ENCODE measurements around the gene NDUFS8.

The NDUFS8 gene

DNA sequence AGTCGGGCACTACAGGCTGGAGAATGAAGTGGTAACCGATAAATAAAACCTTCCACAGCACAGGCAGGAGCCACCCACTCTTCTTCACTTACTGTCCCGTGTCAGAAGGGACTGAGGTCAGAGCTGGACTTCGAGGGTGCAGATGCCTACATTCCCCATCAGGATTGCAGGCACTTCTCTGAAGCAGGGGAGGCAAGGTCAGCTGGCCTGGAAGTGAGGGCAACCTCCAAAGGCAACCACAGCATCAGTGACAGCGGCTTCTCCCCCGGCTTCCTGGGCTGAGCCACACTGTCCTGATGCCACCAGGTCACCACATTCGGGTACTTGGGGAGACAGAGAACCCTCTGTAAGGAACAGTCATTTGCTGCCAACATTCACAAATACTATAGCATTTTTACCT is 31.0 kb downstream of the NDUFS8 start:
- Mint-ChIP-seq H3K4me1 (ENCODE audit: low read depth in 2 of 2) (no peaks in the 10 kb centered on the region), H3K4me3 (no peak overlapping the region), H3K36me3 (ENCODE audit: insufficient read depth) (no peaks in the 10 kb centered on the region), H3K27me3 (no peaks in the 10 kb centered on the region), H3K9me3 (no peaks in the 10 kb centered on the region), H3K27ac (no peak overlapping the region)
- DNase-seq: no peak
- ATAC-seq (replicated peaks): no peak

DNA sequence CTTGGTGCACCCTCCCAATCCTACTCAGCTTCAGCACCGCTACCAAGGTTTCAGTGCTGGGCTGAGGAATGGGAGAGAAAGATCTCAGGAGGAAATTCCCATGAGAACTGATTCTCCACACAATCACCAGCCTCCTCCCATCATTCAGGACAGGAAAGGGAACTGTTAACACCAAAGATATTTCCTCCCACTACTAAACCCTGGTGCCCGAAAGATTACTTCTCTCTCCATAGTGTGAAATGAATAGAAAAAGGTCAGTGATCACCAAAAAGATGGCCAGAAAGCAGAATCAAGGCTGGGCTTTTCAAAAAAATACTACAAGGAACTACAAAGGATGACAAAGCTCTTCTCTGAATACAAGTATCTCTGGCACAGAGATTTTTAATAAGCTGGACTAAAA is 34.4 kb downstream of the NDUFS8 start:
- no peaks in the 10 kb centered on the region for H3K36me3 Mint-ChIP-seq (ENCODE audit: insufficient read depth)

DNA sequence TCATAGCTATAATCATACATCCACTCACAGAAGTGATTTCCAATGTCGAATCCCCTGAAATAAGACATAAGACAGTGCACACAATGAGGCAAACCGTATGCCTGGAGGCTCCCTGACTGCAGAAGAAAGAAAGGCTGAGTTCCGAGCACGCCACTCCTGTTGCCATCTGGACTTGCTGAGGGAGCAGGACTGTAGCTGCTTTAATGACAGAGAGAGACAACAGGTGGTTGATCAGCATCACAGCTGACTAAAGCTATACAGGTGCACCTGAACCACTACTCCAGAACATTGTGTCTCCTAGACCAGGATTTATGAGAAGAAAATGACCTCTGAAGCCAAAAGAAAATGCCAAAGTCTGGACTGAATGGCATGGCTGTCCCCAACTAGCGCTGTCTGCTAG is 35.4 kb downstream of the NDUFS8 start:
- no peak for DNase-seq
- no peaks in the 10 kb centered on the region for H3K4me1 Mint-ChIP-seq (ENCODE audit: low read depth in 2 of 2)
- H3K27me3 Mint-ChIP-seq: no peaks in the 10 kb centered on the region
- no peaks in the 10 kb centered on the region for H3K36me3 Mint-ChIP-seq (ENCODE audit: insufficient read depth)
- no peak overlapping the region for H3K4me3 Mint-ChIP-seq
- no peak overlapping the region for H3K27ac Mint-ChIP-seq
- no peak for ATAC-seq (replicated peaks)
- H3K9me3 Mint-ChIP-seq: no peaks in the 10 kb centered on the region

More for the DNA sequence above, 34.4 kb downstream of the NDUFS8 start:
- Mint-ChIP-seq H3K27ac (no peak overlapping the region), H3K27me3 (no peaks in the 10 kb centered on the region), H3K9me3 (no peaks in the 10 kb centered on the region), H3K4me1 (ENCODE audit: low read depth in 2 of 2) (no peaks in the 10 kb centered on the region), H3K4me3 (no peak overlapping the region)
- ATAC-seq (replicated peaks) (no peak), DNase-seq (no peak)

DNA sequence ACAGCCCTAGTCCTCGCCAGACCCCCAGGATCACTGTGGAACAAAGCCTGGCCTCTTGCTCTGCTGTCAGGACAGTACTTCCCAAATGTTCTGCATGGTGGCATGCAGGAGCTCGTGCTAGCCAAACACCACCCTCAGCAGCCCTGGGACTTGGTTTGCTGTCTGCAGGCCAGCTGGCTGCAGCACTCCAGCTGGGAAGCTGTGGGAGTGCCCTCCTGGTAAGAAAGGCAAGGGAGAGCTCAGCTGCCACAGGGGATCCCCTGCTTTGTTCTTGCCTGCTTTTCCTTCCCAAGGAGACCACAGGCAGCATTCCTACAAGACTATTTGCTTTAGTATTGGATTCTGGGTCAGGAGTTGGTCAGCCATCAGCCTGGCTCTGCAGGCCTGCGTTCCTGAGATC is 36.3 kb downstream of the NDUFS8 start:
- Mint-ChIP-seq H3K4me3 (no peak overlapping the region), H3K9me3 (no peaks in the 10 kb centered on the region), H3K36me3 (ENCODE audit: insufficient read depth) (no peaks in the 10 kb centered on the region), H3K27me3 (no peaks in the 10 kb centered on the region), H3K27ac (no peak overlapping the region), H3K4me1 (ENCODE audit: low read depth in 2 of 2) (no peaks in the 10 kb centered on the region)
- no peak for DNase-seq
- ATAC-seq (replicated peaks): no peak

DNA sequence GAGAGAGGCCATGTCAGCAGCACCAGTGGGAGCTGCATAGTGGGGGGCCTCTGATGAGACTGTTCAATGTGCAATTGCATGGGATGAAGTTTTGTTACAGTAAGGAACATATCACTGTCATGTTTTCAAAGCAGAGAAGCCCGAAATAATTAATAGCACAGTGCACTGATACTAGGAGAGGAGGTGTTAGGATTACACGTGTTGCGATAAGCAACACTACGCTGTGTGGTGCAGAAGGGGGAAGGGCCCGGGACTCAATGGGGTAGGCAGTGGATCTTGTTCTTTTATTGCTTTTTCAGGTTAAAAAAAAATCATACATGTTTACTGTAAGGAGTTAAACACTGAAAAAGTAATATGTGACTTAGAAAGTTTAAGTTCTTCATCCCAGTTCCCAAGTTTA is 37.5 kb downstream of the NDUFS8 start:
- Mint-ChIP-seq H3K27ac (no peak overlapping the region), H3K4me3 (no peak overlapping the region), H3K36me3 (ENCODE audit: insufficient read depth) (no peaks in the 10 kb centered on the region), H3K4me1 (ENCODE audit: low read depth in 2 of 2) (no peaks in the 10 kb centered on the region), H3K27me3 (no peaks in the 10 kb centered on the region), H3K9me3 (no peaks in the 10 kb centered on the region)
- no peak for ATAC-seq (replicated peaks)
- no peak for DNase-seq

DNA sequence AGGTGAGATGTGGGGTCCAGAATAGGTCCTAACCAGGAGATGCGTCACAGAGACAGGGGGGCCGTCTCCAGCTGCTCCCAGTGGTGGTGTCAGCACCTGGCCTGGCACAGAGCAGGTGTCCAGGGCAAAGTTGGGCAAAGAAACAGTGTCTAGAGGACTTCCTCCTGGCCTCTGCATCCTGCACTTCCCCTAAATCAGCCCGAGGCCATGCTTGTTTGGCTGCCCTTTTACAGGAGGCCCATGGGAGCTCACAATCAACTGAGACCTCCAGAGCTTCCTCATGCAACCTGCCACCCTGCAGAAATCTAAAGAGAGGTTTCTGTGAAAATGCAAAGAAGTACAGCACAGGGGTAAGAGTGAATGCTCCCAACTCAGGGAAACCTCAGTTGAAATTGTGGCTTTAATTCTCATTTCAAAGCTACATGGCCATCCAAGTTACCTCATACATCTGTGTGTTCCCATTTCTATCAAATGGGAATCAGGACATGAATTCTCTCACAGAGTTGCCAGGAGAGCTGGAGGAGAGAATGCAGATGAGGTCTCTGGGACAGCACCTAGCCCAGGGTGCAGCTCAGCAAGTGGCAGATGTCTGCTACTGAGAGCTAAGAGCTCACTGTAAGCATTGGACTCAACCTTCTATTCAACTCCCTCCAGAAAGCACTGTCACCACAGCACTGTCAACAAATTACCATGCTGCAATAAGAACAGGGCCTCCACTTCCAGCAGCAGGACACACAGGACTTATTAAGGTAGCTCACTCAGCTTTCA is 41.0 kb downstream of the NDUFS8 start:
- no peaks in the 10 kb centered on the region for H3K4me1 Mint-ChIP-seq (ENCODE audit: low read depth in 2 of 2)
- no peak overlapping the region for H3K27ac Mint-ChIP-seq
- ATAC-seq (replicated peaks): no peak
- H3K4me3 Mint-ChIP-seq: no peak overlapping the region
- H3K36me3 Mint-ChIP-seq (ENCODE audit: insufficient read depth): no peaks in the 10 kb centered on the region
- no peak for DNase-seq
- H3K27me3 Mint-ChIP-seq: no peaks in the 10 kb centered on the region
- H3K9me3 Mint-ChIP-seq: no peaks in the 10 kb centered on the region

DNA sequence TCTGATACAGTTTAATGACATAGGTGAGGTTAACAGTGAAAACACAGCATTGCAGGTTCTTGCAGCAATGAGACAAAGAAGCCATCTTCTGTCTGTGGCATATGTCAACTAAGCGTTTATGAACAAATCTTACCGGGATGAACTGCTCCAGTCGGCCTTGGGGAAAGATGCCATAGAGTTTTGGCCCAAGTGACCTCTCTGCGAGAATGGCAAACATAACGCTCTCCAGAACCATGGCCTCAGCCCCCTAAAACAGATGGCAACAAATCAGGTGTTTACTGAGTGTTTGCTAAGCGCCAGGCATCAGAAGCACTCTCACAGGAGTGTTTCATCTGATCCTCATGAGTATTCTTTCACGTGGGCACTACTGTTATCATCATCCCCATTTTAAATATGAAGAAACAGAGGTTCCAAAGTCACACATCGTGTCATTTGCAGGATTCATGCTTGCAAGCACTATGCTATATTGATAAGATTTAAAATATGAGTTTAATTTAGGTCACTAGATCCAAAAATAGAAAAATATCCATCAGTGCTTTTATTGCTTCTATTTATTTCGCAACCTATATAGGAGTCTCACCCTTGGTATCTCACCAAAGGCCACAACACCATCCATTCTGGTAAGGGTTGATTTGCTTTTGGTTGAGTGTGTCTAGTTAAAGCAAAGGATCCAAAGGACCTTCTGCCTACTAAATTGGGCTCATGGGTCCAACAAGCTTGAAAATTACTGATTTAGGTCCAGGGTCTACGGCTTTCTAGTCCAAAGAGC is 44.3 kb downstream of the NDUFS8 start:
- H3K4me1 Mint-ChIP-seq (ENCODE audit: low read depth in 2 of 2): peaks cover 0 to 1% of the 10 kb centered on the region in 2 donors
- no peak for DNase-seq
- peak overlapping the region in 1 of 2 donors; percentile 7 for H3K27ac Mint-ChIP-seq
- H3K36me3 Mint-ChIP-seq (ENCODE audit: insufficient read depth): peaks cover 5% of the 10 kb centered on the region
- no peak overlapping the region for H3K4me3 Mint-ChIP-seq
- ATAC-seq (replicated peaks): no peak
- H3K27me3 Mint-ChIP-seq: no peaks in the 10 kb centered on the region
- no peaks in the 10 kb centered on the region for H3K9me3 Mint-ChIP-seq

DNA sequence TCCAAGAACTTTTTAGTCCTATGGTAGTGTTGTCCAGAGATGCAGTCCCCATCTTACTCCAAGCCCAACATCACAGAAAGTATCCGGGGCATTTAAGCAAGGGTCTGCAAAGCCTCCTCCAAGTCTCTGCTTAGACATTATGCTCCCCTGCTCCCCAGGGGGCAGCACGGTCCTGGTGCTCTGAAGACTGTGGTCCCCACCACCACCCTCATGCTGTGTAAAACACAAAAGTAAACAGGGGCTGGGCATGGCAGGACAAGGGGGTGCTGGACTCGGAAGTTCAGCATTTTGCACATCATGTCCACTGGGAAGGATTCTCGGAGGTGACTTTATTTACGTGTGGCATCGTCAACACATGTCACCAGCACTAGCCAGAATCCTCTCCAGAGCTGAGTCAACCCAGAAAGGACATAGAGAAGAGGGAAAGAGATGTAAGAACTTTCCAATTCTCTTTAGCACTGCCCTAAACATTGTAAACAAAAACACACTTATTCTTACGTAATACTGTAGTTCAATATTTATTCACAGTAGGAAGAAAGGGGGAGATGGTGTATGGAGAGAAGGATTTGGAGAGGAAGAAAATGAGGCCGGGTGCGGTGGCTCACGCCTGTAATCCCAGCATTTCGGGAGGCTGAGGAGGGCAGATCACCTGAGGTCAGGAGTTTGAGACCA is 46.0 kb downstream of the NDUFS8 start:
- no peak for ATAC-seq (replicated peaks)
- peaks cover 0 to 1% of the 10 kb centered on the region in 2 donors for H3K4me1 Mint-ChIP-seq (ENCODE audit: low read depth in 2 of 2)
- no peak overlapping the region for H3K4me3 Mint-ChIP-seq

DNA sequence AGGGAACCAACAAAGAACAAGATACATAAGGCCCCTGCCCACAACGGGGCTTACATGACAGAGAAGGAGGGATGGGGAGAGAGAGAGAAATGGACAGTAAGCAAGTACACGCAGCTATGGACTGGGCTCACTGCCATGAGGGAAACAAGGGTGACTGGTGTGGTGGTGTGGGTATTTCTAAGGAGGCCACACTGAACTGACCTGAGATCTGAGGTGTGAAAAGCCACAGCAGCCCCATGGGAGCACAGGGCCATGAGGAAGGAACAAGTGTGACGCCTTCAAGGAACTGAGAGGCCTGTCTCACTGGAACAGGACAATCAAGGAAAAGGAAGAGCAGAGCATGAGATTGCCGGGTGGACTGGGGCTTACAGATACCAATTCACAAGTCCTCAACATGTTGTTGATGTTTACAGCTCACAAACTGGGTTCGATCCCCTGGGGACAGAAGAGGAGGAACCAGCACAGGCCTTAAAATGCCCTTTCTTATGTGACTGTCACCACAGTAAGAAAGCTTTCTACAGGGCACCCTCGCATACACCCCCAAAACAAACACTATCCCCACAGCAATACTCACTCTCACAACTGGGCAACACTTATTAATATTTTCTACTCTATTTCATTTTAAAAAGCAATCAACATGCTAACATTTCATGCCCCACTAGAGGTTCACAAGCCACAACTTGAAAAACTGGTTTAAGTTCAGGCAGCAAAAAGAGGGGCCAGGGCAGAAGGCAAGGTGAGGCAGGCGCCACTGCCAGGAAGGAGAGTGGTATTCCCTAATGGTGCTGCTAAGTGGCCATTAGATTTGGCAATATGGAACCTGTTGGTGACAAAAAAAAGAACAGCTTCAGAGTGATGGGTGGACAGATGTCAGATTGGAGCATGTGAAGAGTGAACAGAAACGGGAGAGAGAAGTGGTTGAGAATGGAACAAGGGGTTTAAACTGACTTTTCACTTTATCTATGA is 47.4 kb downstream of the NDUFS8 start:
- peaks cover 9% of the 10 kb centered on the region for H3K36me3 Mint-ChIP-seq (ENCODE audit: insufficient read depth)
- ATAC-seq (replicated peaks) (no peak), DNase-seq (no peak)
- H3K4me3 Mint-ChIP-seq: no peak overlapping the region
- H3K9me3 Mint-ChIP-seq: no peaks in the 10 kb centered on the region
- no peaks in the 10 kb centered on the region for H3K27me3 Mint-ChIP-seq
- peaks cover 0 to 1% of the 10 kb centered on the region in 2 donors for H3K4me1 Mint-ChIP-seq (ENCODE audit: low read depth in 2 of 2)
- H3K27ac Mint-ChIP-seq: no peak overlapping the region

More for the DNA sequence above, 46.0 kb downstream of the NDUFS8 start:
- H3K27ac Mint-ChIP-seq: peak overlapping the region in 1 of 2 donors; percentile 19
- H3K27me3 Mint-ChIP-seq: no peaks in the 10 kb centered on the region
- H3K36me3 Mint-ChIP-seq (ENCODE audit: insufficient read depth): peaks cover 9% of the 10 kb centered on the region
- no peak for DNase-seq
- no peaks in the 10 kb centered on the region for H3K9me3 Mint-ChIP-seq

DNA sequence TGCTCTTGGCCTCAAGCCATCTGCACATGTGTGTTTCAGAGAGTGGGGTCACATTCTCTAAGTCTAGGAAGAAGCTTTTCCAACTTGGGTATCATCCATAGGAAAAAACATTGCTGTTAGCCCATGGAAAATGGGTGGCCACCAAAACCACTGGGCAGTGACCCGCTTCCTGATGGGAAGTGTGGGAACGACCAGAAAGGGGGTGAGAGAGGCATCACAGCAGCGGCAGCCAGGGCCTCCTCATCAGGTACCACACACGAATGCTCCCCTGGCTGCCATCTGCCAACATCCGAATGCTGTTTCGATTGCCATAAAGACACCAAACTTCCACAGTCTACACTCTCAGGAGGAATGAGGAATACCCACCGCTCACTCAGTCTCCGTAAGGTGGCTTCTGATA is 50.4 kb downstream of the NDUFS8 start:
- Mint-ChIP-seq H3K36me3 (ENCODE audit: insufficient read depth) (peaks cover 9% of the 10 kb centered on the region), H3K4me1 (ENCODE audit: low read depth in 2 of 2) (peaks cover 0 to 1% of the 10 kb centered on the region in 2 donors), H3K4me3 (no peak overlapping the region), H3K9me3 (no peaks in the 10 kb centered on the region), H3K27ac (no peak overlapping the region), H3K27me3 (no peaks in the 10 kb centered on the region)
- ATAC-seq (replicated peaks): no peak
- no peak for DNase-seq

DNA sequence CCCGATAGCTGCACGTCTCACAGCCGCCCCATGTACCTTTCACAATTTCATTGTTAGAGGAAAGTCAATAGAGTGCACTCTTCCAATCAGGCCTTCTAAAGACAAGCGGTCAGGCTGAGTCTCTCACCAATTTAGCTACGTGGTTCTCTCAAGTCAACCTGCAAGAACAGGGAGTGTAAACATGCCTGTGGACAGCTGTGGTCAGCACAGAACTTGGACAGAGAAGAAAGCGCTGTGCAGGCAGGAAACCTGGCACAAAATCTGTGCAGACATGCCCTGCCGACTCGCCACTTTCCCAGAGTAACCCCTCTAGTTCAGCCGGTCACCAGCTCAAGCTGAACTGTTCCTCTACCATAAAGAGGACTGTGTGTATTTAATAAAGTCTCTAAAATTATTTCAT is 51.2 kb downstream of the NDUFS8 start:
- peaks cover 0 to 1% of the 10 kb centered on the region in 2 donors for H3K4me1 Mint-ChIP-seq (ENCODE audit: low read depth in 2 of 2)
- H3K36me3 Mint-ChIP-seq (ENCODE audit: insufficient read depth): peaks cover 9% of the 10 kb centered on the region
- ATAC-seq (replicated peaks) (no peak), DNase-seq (no peak)
- H3K4me3 Mint-ChIP-seq: no peak overlapping the region
- H3K27ac Mint-ChIP-seq: no peak overlapping the region
- H3K27me3 Mint-ChIP-seq: no peaks in the 10 kb centered on the region
- H3K9me3 Mint-ChIP-seq: no peaks in the 10 kb centered on the region

DNA sequence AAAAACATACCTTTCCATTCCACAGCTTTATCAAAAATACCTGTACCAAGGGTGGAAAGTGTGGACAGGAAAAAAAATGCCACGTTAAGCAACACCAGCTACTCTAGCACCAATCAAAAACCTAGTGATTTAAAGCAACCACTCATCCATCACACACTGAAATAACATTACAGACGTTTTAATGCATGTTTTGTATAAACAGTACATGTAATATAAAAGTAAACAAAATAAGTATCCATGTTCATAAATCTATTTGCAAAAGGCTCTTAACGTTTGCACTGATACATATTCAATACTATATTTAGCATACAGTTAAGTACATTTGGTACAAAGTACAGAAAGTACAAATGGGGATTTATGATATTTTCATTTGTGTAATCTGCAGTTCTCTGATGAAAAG is 52.0 kb downstream of the NDUFS8 start:
- DNase-seq (no peak), ATAC-seq (replicated peaks) (no peak)
- H3K4me1 Mint-ChIP-seq (ENCODE audit: low read depth in 2 of 2): peaks cover 0 to under 1% of the 10 kb centered on the region in 2 donors
- no peak overlapping the region for H3K27ac Mint-ChIP-seq
- H3K36me3 Mint-ChIP-seq (ENCODE audit: insufficient read depth): peaks cover 9% of the 10 kb centered on the region
- no peak overlapping the region for H3K4me3 Mint-ChIP-seq
- no peaks in the 10 kb centered on the region for H3K9me3 Mint-ChIP-seq
- H3K27me3 Mint-ChIP-seq: no peaks in the 10 kb centered on the region

DNA sequence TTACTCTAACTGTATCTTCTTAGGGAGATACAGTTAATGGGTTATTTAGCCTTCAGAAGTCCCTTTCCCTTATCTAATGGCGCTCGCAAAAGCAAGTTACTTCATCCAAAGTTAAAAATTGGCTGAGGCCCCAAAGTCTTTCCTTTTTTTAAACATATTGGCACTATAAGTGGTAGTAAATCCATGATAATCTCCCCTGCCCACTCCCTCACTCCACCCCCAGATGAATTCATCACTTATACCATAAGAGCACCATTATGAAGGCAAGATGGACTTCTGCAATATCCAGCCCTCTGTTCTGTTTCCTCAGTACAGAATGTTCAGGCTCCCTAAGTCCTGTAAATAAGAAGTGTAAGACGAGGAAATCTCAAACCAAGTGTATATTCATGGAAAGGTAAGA is 53.0 kb downstream of the NDUFS8 start:
- no peak overlapping the region for H3K27ac Mint-ChIP-seq

More for the DNA sequence above, 53.0 kb downstream of the NDUFS8 start:
- DNase-seq: no peak
- H3K27me3 Mint-ChIP-seq: no peaks in the 10 kb centered on the region
- H3K4me3 Mint-ChIP-seq: no peak overlapping the region
- H3K36me3 Mint-ChIP-seq (ENCODE audit: insufficient read depth): peaks cover 9% of the 10 kb centered on the region
- no peak for ATAC-seq (replicated peaks)
- no peaks in the 10 kb centered on the region for H3K4me1 Mint-ChIP-seq (ENCODE audit: low read depth in 2 of 2)
- no peaks in the 10 kb centered on the region for H3K9me3 Mint-ChIP-seq

Data from effector memory CD8-positive, alpha-beta T cell (primary cell).